Neural progenitor cell (in vitro differentiated cells): ENCODE data around the gene NAT14.

Source experiments
- CTCF ChIP-seq: fragments of 200-600 bp; sonication (generic); IDR thresholded peaks from 2 replicates; pipeline ENCODE4 v1.5.1; 2017; ENCODE audit warnings: antibody characterized with exemption, mild to moderate bottlenecking
- EZH2 ChIP-seq: fragments of 200-600 bp; sonication (generic); IDR thresholded peaks from 2 replicates; pipeline ENCODE4 v1.6.1; 2017; ENCODE audit warnings: antibody characterized with exemption, mild to moderate bottlenecking, moderate library complexity
- EZH2phosphoT487 ChIP-seq: fragments of 200-600 bp; sonication (generic); IDR thresholded peaks from 2 replicates; pipeline ENCODE4 v1.6.1; 2017; ENCODE audit warnings: antibody characterized with exemption

DNA sequence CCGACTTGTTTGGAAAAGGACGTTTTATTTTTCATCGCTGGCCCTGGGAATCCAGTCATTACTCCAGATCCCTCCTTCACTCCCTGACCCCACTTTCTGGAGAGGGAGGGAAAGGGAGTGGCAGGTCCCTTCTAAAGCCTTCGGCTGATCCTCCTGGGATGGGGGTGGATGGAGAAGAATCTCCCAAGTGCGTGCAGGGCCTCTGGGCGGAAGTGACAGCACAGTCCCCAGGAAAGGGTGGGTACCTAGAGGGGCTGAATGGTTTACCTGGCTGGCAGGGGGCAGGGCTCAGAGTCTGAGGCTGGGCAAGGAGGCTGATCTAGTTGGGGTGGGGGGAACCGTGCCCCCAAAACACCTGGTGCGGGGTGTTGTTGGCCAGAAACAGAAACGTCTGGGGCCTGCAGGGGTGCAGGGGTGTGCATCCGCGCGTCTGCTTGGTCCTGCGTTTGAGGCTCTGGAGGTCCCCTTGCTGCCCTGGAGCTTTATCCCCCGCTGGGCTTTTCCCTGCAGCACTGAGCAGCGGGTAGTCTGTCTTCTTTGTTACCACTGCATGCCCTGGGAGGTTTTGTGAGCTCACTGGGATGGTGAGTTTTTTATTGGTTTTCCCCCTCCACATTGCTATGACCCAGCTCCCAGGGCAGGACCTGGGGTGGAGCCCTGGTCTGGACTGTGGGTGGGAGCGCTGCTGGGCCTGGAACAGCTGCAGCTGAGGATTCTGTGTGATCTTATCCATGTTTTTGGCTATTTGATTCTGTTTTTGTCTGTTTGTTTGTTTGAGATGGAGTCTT is 11.6 kb upstream of the NAT14 start:
- TF ChIP-seq CTCF: no peak
- TF ChIP-seq EZH2phosphoT487: no peak
- TF ChIP-seq EZH2: no peak
